SK-N-MC (cell line): ENCODE measurements around the gene DENND1B.

ENCODE experiments used
- EZH2 ChIP-seq: fragments of 200-600 bp; sonication (generic); IDR thresholded peaks from one replicate; pipeline ENCODE4 v1.6.1; 2017; ENCODE audit warnings: antibody characterized with exemption
- POLR2AphosphoS5 ChIP-seq: IDR thresholded peaks from 2 replicates; pipeline ENCODE4 v1.6.1; 2012; ENCODE audit warnings: mild to moderate bottlenecking, low read depth, low read length, borderline replicate concordance

DNA sequence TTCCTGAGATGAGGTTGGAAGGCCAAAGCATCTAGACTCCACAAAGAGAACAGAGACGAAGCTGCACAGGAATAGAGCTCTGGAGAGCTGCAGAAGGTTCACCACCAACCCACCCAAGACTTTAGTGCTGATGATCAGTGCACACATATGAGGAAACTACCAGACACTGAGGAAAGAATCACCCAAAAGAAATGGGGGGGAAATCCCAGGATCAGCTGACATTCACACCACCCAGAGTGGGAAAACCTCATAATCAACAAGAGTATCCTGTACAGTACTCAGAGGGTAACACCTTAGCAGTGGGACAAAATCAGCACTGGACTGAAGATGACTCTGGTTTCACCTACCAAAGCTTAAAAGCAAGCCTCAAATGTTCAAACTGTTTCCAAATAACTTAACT, 36.4 kb downstream of the DENND1B start:
- TF ChIP-seq EZH2 (no peak), POLR2AphosphoS5 (no peak)
